ENCODE measurements around the gene GDF7. TPM values are rescaled to one million over a fixed set of nuclear protein-coding genes. Genes with fewer than 3 reads are reported as not detected.

Gene GDF7
- total and polyA plus RNA-seq, 4 donors, result 0.89 to 7.2 (median 3.3) TPM

DNA sequence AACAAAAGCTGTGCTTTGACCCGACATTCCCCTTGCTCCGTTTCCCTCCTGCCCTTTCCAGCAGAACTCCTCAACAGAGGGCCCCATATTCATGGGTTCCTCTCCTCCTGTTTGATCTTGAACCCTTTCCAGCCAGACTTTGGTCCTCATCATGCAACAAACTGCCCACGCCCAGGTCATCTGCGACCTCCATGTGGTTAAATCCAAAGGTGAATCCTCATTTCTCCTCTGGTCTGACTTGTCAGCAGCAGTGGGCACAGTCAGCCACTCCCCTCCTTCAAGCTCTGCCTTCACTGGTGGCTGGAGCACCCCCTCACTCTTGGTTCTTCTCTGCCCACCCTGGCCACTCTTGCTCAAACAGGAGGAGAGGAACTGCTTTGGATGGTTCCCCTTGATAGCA, 18.7 kb upstream of the GDF7 start:
- Histone ChIP-seq H3K4me1 (ENCODE audit: control insufficient read depth in 4 of 4, insufficient read depth in 4 of 4, low read length in 3 of 4) (peaks cover 9 to 36% (median 27%) of the 10 kb centered on the region in 4 donors), H3K36me3 (ENCODE audit: control insufficient read depth in 4 of 4, insufficient read depth in 3 of 4, low read depth in 1 of 4, low read length in 3 of 4) (peaks cover 0 to 10% (median 3%) of the 10 kb centered on the region in 4 donors), H3K9me3 (ENCODE audit: control insufficient read depth in 4 of 4, low read length in 3 of 4) (no peaks in the 10 kb centered on the region), H3K27ac (ENCODE audit: low read depth in 1 of 2, low read length in 2 of 2) (no peak overlapping the region), H3K9ac (ENCODE audit: low read depth in 1 of 2, low read length in 2 of 2) (no peak overlapping the region), H3K27me3 (ENCODE audit: control insufficient read depth in 4 of 4, insufficient read depth in 4 of 4, low read length in 3 of 4) (no peaks in the 10 kb centered on the region), H3K4me3 (ENCODE audit: low read depth in 1 of 3, low read length in 3 of 3) (no peak overlapping the region)
- no peak for DNase-seq (ENCODE audit: low spot score)
- TF ChIP-seq EGR1 (IDR thresholded peaks at IDR 0.05; ENCODE audit: low read depth in 2 of 2) (no peak), RAD21 (IDR thresholded peaks at IDR 0.05) (no peak), HNF4G (IDR thresholded peaks at IDR 0.05) (no peak), YY1 (IDR thresholded peaks at IDR 0.05) (no peak), RXRA (IDR thresholded peaks at IDR 0.05) (peak; percentile 37 to 47), FOXA2 (IDR thresholded peaks at IDR 0.05) (no peak), SP1 (IDR thresholded peaks at IDR 0.05) (peak; percentile 39), HNF4A (conservative IDR thresholded peaks at IDR 0.05) (peak; percentile 72 to 78), NR2F2 (IDR thresholded peaks at IDR 0.05) (no peak), GABPA (IDR thresholded peaks at IDR 0.05 in 1 of 2, conservative IDR thresholded peaks at IDR 0.05 in 1 of 2) (no peak), JUND (IDR thresholded peaks at IDR 0.05) (no peak), TAF1 (conservative IDR thresholded peaks at IDR 0.05) (no peak), FOXA1 (IDR thresholded peaks at IDR 0.05) (no peak)
- TF ChIP-seq, protein P1, sequence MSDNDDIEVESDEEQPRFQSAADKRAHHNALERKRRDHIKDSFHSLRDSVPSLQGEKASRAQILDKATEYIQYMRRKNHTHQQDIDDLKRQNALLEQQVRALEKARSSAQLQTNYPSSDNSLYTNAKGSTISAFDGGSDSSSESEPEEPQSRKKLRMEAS (IDR thresholded peaks at IDR 0.05), result no peak
- TF ChIP-seq, protein P2, sequence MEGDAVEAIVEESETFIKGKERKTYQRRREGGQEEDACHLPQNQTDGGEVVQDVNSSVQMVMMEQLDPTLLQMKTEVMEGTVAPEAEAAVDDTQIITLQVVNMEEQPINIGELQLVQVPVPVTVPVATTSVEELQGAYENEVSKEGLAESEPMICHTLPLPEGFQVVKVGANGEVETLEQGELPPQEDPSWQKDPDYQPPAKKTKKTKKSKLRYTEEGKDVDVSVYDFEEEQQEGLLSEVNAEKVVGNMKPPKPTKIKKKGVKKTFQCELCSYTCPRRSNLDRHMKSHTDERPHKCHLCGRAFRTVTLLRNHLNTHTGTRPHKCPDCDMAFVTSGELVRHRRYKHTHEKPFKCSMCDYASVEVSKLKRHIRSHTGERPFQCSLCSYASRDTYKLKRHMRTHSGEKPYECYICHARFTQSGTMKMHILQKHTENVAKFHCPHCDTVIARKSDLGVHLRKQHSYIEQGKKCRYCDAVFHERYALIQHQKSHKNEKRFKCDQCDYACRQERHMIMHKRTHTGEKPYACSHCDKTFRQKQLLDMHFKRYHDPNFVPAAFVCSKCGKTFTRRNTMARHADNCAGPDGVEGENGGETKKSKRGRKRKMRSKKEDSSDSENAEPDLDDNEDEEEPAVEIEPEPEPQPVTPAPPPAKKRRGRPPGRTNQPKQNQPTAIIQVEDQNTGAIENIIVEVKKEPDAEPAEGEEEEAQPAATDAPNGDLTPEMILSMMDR (IDR thresholded peaks at IDR 0.05; ENCODE audit: low read depth, low read length, missing input control), result no peak
- TF ChIP-seq, protein P3, sequence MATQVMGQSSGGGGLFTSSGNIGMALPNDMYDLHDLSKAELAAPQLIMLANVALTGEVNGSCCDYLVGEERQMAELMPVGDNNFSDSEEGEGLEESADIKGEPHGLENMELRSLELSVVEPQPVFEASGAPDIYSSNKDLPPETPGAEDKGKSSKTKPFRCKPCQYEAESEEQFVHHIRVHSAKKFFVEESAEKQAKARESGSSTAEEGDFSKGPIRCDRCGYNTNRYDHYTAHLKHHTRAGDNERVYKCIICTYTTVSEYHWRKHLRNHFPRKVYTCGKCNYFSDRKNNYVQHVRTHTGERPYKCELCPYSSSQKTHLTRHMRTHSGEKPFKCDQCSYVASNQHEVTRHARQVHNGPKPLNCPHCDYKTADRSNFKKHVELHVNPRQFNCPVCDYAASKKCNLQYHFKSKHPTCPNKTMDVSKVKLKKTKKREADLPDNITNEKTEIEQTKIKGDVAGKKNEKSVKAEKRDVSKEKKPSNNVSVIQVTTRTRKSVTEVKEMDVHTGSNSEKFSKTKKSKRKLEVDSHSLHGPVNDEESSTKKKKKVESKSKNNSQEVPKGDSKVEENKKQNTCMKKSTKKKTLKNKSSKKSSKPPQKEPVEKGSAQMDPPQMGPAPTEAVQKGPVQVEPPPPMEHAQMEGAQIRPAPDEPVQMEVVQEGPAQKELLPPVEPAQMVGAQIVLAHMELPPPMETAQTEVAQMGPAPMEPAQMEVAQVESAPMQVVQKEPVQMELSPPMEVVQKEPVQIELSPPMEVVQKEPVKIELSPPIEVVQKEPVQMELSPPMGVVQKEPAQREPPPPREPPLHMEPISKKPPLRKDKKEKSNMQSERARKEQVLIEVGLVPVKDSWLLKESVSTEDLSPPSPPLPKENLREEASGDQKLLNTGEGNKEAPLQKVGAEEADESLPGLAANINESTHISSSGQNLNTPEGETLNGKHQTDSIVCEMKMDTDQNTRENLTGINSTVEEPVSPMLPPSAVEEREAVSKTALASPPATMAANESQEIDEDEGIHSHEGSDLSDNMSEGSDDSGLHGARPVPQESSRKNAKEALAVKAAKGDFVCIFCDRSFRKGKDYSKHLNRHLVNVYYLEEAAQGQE (IDR thresholded peaks at IDR 0.05), result no peak
- TF ChIP-seq, protein P4, sequence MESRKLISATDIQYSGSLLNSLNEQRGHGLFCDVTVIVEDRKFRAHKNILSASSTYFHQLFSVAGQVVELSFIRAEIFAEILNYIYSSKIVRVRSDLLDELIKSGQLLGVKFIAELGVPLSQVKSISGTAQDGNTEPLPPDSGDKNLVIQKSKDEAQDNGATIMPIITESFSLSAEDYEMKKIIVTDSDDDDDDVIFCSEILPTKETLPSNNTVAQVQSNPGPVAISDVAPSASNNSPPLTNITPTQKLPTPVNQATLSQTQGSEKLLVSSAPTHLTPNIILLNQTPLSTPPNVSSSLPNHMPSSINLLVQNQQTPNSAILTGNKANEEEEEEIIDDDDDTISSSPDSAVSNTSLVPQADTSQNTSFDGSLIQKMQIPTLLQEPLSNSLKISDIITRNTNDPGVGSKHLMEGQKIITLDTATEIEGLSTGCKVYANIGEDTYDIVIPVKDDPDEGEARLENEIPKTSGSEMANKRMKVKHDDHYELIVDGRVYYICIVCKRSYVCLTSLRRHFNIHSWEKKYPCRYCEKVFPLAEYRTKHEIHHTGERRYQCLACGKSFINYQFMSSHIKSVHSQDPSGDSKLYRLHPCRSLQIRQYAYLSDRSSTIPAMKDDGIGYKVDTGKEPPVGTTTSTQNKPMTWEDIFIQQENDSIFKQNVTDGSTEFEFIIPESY (IDR thresholded peaks at IDR 0.05), result no peak
- TF ChIP-seq, protein P5, sequence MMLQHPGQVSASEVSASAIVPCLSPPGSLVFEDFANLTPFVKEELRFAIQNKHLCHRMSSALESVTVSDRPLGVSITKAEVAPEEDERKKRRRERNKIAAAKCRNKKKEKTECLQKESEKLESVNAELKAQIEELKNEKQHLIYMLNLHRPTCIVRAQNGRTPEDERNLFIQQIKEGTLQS (IDR thresholded peaks at IDR 0.05), result no peak
- 58% methylated on average over 4 of the region's 4 CpGs for whole genome bisulfite sequencing
